ENCODE data around the gene SLC46A1.
"Not testable (repeated sequence)": the region's sequence is repeated elsewhere in the genome, so short reads cannot be mapped to it uniquely, and the experiment has no call there.

SLC46A1 gene

DNA sequence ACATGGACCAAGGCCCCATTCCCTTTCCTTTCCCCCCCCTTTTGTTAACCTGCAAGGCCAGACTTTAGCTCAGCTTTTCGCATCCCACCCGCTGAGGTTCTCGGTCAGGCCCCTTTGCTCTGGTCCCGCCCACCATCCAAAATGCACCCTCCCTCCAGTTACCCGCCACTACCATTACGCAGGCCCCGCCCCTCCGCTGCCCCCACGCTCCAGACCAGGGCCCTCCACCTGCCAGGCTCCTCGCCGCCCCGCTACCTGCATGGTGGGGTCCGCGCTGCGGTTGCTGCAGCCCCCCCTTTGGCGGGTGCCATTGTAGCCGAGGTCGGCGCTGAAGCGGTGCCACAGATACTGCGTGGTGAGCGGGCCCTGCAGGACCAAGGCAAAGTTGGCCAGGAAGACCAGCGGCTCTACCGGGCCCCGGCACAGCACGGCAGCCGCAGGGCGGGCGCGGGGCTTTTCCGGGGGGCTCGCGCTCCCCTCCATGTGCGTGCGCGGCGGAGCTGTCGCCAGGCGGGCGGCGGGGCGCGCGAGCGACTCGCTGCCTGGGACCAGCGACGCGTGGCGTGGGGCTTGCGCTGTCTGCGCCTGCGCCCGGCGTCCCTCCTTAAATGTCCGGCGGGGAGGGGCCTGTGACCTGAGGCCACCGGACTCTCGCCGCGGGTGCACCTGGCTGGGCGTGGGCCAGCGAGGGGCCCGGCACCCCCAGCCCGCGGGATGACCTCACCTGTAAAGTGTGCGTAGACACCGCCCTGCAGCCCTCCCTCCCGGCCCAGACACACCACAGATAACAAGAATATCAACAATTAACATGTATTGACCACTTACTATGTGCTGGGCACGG lies at the start of gene SLC46A1:
SLC46A1 (minus strand) TSS at position 581 of the 841 bp plus-strand sequence; CDS start at position 483, 98 bp downstream.
- peak; percentile 53 for DNase-seq
- in situ Hi-C loops (cut with HindIII; ENCODE audit: low pct_ligation_motif_present, low pct_unique_long_range_greater_than_20kb, low sequenced_read_pairs) = no loop called here

- no peak for DNase-seq
- in situ Hi-C loops (cut with HindIII; ENCODE audit: low pct_ligation_motif_present, low pct_unique_long_range_greater_than_20kb, low sequenced_read_pairs) = no loop called here
These were observed 43.8 kb upstream of the SLC46A1 start for GRCh38 chr17:28449859-28450258.

DNA sequence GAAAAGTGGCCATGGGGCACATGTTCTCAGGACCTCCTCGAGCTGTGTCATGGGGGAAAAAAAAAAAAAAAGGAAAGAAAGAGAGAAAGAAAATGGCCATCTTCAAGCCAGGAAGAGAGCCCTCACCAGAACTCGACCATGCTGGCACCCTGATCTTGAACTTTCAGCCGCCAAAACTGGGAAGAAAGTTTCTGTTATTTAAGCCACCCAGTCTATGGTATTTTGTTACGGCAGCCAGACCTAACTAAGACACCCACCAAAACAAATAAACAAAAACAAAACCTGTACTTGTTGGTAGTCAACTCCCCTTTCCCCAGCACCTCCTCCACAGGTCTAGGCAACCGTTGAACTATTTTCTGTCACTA lies 41.4 kb upstream of the SLC46A1 start:
- in situ Hi-C loops (cut with HindIII; ENCODE audit: low pct_ligation_motif_present, low pct_unique_long_range_greater_than_20kb, low sequenced_read_pairs) = no loop called here
- no peak for DNase-seq

GRCh38 chr17:28446716-28447395 lies 40.8 kb upstream of the SLC46A1 start:
- no peak for DNase-seq
- in situ Hi-C loops (cut with HindIII; ENCODE audit: low pct_ligation_motif_present, low pct_unique_long_range_greater_than_20kb, low sequenced_read_pairs) = no loop called here

DNA sequence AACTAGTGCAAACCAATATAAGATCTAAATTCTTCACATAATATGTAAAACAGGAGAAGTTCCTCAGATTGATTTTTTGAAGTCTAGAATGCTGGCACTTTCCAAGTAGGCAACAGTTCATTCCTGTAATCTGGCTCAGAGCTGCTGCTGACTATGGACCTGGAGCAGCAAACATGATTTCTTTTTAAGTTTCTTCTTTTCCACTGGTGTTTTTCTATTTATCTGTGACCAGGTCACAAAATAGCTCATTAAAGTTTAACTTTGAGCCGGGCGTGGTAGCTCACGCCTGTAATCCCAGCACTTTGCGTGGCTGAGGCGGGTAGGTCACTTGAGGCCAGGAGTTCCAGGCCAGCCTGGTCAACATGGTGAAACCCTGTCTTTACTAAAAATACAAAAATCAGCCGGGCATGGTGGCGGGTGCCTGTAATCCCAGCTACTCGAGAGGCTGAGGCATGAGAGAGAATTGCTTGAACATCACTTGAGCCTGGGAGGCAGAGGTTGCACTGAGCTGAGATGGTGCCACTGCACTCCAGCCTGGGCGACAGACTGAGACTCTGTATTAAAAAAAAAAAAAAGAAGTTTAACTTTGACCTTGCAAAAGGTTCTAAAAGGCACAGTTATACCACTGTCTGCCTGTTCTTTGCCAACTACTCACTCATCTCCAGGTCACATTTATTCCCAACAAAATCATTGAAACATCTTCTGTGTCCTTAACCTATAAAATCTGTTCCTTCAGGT lies 38.1 kb upstream of the SLC46A1 start:
- in situ Hi-C loops (cut with HindIII; ENCODE audit: low pct_ligation_motif_present, low pct_unique_long_range_greater_than_20kb, low sequenced_read_pairs) = no loop called here
- no peak for DNase-seq

DNA sequence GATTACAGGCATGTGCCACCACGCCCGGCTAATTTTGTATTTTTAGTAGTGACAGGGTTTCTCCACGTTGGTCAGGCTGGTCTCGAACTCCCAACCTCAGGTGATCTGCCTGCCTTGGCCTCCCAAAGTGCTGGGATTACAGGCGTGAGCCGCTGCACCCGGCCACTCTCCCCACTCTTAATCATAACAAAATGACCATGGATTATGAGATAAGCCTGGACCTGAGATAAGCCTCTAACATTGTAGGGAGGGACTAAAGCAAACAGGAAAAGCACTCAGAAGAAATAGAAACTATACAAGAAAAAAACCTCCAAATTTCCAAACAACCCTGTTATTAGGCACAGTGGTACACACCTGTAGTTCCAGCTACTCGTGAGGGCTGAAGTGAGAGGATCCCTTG lies 28.3 kb upstream of the SLC46A1 start:
- DNase-seq; in situ Hi-C loops (cut with HindIII; ENCODE audit: low pct_ligation_motif_present, low pct_unique_long_range_greater_than_20kb, low sequenced_read_pairs): not testable (repeated sequence)

DNA sequence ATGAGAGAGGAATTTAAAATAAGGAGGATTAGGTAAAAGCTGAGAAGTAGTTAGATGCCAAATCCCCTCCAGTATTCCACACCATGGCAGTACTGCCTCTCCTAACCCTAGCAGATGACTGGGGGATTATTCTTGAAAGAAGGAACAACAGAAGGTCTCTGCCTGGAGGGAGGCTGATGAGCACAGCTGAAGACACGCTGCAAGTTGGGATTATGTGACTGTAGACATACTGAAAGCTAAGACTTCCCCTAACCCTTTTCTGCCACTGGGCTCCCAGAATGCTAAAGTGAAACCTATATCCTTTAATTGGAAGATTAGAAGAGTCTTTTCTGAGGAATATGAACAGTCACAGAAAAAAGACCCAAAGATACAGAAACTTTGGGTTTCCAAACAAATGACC lies 27.7 kb upstream of the SLC46A1 start:
- in situ Hi-C loops (cut with HindIII; ENCODE audit: low pct_ligation_motif_present, low pct_unique_long_range_greater_than_20kb, low sequenced_read_pairs) = no loop called here

GRCh38 chr17:28427982-28428381 lies 22.0 kb upstream of the SLC46A1 start:
- in situ Hi-C loops (cut with HindIII; ENCODE audit: low pct_ligation_motif_present, low pct_unique_long_range_greater_than_20kb, low sequenced_read_pairs); DNase-seq: not testable (repeated sequence)

More for the DNA sequence above, 27.7 kb upstream of the SLC46A1 start:
- no peak for DNase-seq

GRCh38 chr17:28427371-28427770 lies 21.4 kb upstream of the SLC46A1 start:
- in situ Hi-C loops (cut with HindIII; ENCODE audit: low pct_ligation_motif_present, low pct_unique_long_range_greater_than_20kb, low sequenced_read_pairs) = no loop called here
- DNase-seq = no peak

- peak; percentile 24 for DNase-seq
- in situ Hi-C loops (cut with HindIII; ENCODE audit: low pct_ligation_motif_present, low pct_unique_long_range_greater_than_20kb, low sequenced_read_pairs) = no loop called here
These were observed 20.1 kb upstream of the SLC46A1 start for GRCh38 chr17:28426081-28426519.

- DNase-seq = no peak
- in situ Hi-C loops (cut with HindIII; ENCODE audit: low pct_ligation_motif_present, low pct_unique_long_range_greater_than_20kb, low sequenced_read_pairs) = no loop called here
These were observed 19.2 kb upstream of the SLC46A1 start for GRCh38 chr17:28425206-28425605.

- DNase-seq = no peak
- in situ Hi-C loops (cut with HindIII; ENCODE audit: low pct_ligation_motif_present, low pct_unique_long_range_greater_than_20kb, low sequenced_read_pairs) = no loop called here
These were observed 15.8 kb upstream of the SLC46A1 start for GRCh38 chr17:28421787-28422305.

DNA sequence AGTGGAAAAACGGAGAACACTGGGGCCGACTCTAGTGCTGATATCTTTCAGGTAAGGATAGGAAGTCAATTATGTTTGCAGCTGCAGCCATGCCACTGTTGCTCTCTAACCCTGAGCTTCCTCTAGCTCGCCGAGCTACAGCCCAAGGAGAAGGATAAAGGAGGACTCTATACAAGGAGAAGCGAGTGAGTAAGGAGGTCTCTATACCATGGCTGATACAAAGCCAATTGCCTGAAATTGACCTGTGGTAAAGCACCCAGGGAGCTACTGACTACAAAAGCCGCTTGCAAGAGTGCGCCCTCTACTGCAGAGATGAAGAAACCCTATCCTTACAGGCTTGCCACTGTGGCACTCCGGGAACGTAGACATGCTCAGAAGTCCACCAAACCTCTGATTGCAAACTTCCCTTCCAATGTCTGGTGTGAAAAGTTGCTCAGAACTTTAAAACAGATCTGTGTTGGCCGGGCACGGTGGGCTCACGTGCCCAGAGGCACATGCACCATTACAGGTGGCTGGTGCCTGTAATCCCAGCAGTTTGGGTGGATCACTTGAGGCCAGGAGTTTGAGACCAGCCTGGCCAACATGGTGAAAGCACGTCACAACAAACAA lies 10.8 kb upstream of the SLC46A1 start:
- peak; percentile 68 for DNase-seq
- in situ Hi-C loops (cut with HindIII; ENCODE audit: low pct_ligation_motif_present, low pct_unique_long_range_greater_than_20kb, low sequenced_read_pairs) = no loop called here

DNA sequence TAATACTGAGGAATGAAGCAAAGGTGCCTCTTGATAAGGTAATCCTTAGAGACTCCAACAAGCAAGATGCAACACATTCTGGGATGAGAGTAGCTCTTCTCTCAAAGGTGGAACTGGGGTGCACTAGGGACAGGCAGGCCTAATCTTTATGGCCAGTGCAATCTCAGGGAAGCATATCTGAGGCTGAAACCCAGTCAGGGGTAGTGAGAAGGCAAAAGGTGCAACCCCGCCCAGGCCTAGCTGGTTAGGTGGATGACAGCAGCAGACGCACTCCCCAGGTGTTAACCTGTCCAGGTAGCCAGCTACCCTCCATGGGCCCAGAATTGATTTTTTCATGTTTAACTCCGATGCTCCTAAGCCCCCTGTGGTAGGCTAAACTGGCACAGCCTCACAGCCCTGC lies 9.9 kb upstream of the SLC46A1 start:
- DNase-seq = no peak
- in situ Hi-C loops (cut with HindIII; ENCODE audit: low pct_ligation_motif_present, low pct_unique_long_range_greater_than_20kb, low sequenced_read_pairs) = no loop called here

- no peak for DNase-seq
- in situ Hi-C loops (cut with HindIII; ENCODE audit: low pct_ligation_motif_present, low pct_unique_long_range_greater_than_20kb, low sequenced_read_pairs) = no loop called here
These were observed 7.8 kb upstream of the SLC46A1 start for GRCh38 chr17:28413804-28414203.

- no peak for DNase-seq
- in situ Hi-C loops (cut with HindIII; ENCODE audit: low pct_ligation_motif_present, low pct_unique_long_range_greater_than_20kb, low sequenced_read_pairs) = no loop called here
These were observed 6.1 kb upstream of the SLC46A1 start for GRCh38 chr17:28412099-28412498.

DNA sequence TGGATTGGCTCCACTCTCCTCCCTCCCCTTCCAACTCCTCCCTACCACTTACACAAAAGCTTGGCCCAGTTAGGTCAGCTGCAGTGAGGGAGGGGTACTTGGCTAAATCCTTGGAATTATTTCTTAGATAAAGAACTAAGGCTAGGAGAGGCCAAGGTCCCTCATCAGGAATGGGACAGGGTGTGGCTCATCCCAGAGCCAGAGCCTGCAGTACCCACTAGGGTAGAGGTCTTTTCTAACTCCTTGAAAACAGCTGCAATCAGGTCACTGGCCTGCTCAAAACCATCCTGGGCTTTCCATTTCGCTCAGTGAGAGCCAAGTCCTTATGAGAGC lies 1.9 kb upstream of the SLC46A1 start:
- in situ Hi-C loops (cut with HindIII; ENCODE audit: low pct_ligation_motif_present, low pct_unique_long_range_greater_than_20kb, low sequenced_read_pairs) = no loop called here
- DNase-seq = no peak

DNA sequence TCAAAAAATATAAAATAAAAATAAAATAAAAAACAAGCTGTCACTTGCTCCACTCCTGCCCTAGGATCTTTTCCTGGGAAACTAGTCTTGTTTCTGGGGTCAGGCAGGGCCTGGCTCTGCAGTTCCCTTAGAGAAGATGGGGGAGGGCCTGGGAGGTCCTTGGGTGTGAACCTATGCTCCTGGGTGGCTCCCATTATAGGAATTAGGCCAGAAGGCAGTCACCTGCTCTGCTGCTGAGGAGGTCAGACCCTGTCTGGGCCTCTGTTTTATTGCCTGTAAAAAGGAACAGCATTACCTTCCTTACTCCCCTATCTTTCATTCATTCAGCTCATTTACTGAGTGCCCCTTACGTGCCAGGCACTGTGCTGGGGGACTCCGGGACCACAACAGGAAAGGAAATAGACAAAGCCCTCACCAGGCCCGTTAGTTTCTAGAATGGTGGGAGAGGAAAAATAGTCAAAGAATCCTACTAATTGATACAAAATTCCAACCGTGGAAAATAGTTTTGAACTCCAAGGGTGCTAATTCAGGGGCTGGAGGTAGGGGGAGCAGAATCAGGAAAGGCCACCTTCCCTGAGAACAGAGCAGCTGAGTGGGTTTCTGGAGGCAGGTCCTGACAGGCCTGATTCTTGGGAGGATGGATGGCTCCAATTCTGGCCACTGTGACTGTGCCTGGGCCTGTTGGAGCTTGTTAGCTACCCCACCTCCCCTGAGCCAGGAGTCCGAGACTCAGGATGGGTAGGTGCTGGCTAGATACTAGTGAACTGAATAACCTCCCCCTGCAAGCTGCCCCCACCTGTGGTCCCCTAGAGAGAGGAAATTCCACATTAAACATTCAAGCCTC lies 1.3 kb upstream of the SLC46A1 start:
- DNase-seq = no peak
- in situ Hi-C loops (cut with HindIII; ENCODE audit: low pct_ligation_motif_present, low pct_unique_long_range_greater_than_20kb, low sequenced_read_pairs) = no loop called here

All from ACHN (cell line).